ENCODE measurements around the gene C14orf119.

Gene C14orf119

GRCh38 chr14:23118506-23119362 lies 23.4 kb downstream of the C14orf119 start, which contains the start of gene CEBPE:
TSS of gene CEBPE (minus strand) at chr14:23119255. CDS start at chr14:23119091, 164 bp downstream.
- H3K9me3 Mint-ChIP-seq, result no peaks in the 10 kb centered on the region
- H3K4me1 Mint-ChIP-seq (ENCODE audit: low read depth), result peaks cover 53% of the 10 kb centered on the region
- no peaks in the 10 kb centered on the region for H3K27me3 Mint-ChIP-seq
- DNase-seq, result no peak
- H3K36me3 Mint-ChIP-seq (ENCODE audit: low read depth), result no peaks in the 10 kb centered on the region
- H3K27ac Mint-ChIP-seq, result peak within 1 kb of the TSS; percentile 77
- peak within 1 kb of the TSS; percentile 24 for H3K4me3 Mint-ChIP-seq

- peak; percentile 68 for DNase-seq
- peak overlapping the region; percentile 77 for H3K27ac Mint-ChIP-seq
- no peaks in the 10 kb centered on the region for H3K27me3 Mint-ChIP-seq
- H3K36me3 Mint-ChIP-seq (ENCODE audit: low read depth), result no peaks in the 10 kb centered on the region
- no peaks in the 10 kb centered on the region for H3K9me3 Mint-ChIP-seq
- H3K4me3 Mint-ChIP-seq, result peak overlapping the region; percentile 24
- H3K4me1 Mint-ChIP-seq (ENCODE audit: low read depth), result peaks cover 49% of the 10 kb centered on the region
These were observed 24.3 kb downstream of the C14orf119 start for GRCh38 chr14:23119363-23120327.

- Mint-ChIP-seq H3K36me3 (ENCODE audit: low read depth) (no peaks in the 10 kb centered on the region), H3K9me3 (no peaks in the 10 kb centered on the region), H3K27me3 (no peaks in the 10 kb centered on the region), H3K4me1 (ENCODE audit: low read depth) (peaks cover 43% of the 10 kb centered on the region), H3K27ac (peak overlapping the region; percentile 62), H3K4me3 (peak overlapping the region; percentile 15)
- DNase-seq, result peak; percentile 86
These were observed 25.4 kb downstream of the C14orf119 start for GRCh38 chr14:23120541-23121251.

- Mint-ChIP-seq H3K27ac (no peak overlapping the region), H3K27me3 (no peaks in the 10 kb centered on the region), H3K9me3 (no peaks in the 10 kb centered on the region), H3K4me1 (ENCODE audit: low read depth) (peaks cover 43% of the 10 kb centered on the region), H3K36me3 (ENCODE audit: low read depth) (no peaks in the 10 kb centered on the region), H3K4me3 (no peak overlapping the region)
- DNase-seq, result no peak
These were observed 26.1 kb downstream of the C14orf119 start for GRCh38 chr14:23121361-23121771.

GRCh38 chr14:23122086-23122485 lies 26.8 kb downstream of the C14orf119 start:
- no peak overlapping the region for H3K4me3 Mint-ChIP-seq
- no peaks in the 10 kb centered on the region for H3K27me3 Mint-ChIP-seq
- no peaks in the 10 kb centered on the region for H3K9me3 Mint-ChIP-seq
- no peak overlapping the region for H3K27ac Mint-ChIP-seq
- DNase-seq, result no peak
- no peaks in the 10 kb centered on the region for H3K36me3 Mint-ChIP-seq (ENCODE audit: low read depth)
- H3K4me1 Mint-ChIP-seq (ENCODE audit: low read depth), result peaks cover 43% of the 10 kb centered on the region

- Mint-ChIP-seq H3K9me3 (no peaks in the 10 kb centered on the region), H3K4me3 (no peak overlapping the region), H3K27ac (no peak overlapping the region), H3K4me1 (ENCODE audit: low read depth) (peaks cover 33% of the 10 kb centered on the region), H3K36me3 (ENCODE audit: low read depth) (no peaks in the 10 kb centered on the region), H3K27me3 (no peaks in the 10 kb centered on the region)
- DNase-seq, result no peak
These were observed 28.1 kb downstream of the C14orf119 start for GRCh38 chr14:23123419-23123818.

GRCh38 chr14:23124337-23124954 lies 29.1 kb downstream of the C14orf119 start:
- no peak for DNase-seq
- Mint-ChIP-seq H3K27me3 (no peaks in the 10 kb centered on the region), H3K36me3 (ENCODE audit: low read depth) (no peaks in the 10 kb centered on the region), H3K4me3 (no peak overlapping the region), H3K4me1 (ENCODE audit: low read depth) (peaks cover 25% of the 10 kb centered on the region), H3K27ac (no peak overlapping the region), H3K9me3 (no peaks in the 10 kb centered on the region)

- Mint-ChIP-seq H3K4me1 (ENCODE audit: low read depth) (peaks cover 19% of the 10 kb centered on the region), H3K4me3 (no peak overlapping the region), H3K27me3 (no peaks in the 10 kb centered on the region), H3K36me3 (ENCODE audit: low read depth) (no peaks in the 10 kb centered on the region), H3K27ac (no peak overlapping the region), H3K9me3 (no peaks in the 10 kb centered on the region)
- DNase-seq, result no peak
These were observed 29.7 kb downstream of the C14orf119 start for GRCh38 chr14:23125011-23125410.

- Mint-ChIP-seq H3K4me1 (ENCODE audit: low read depth) (peaks cover 9% of the 10 kb centered on the region), H3K4me3 (no peak overlapping the region), H3K36me3 (ENCODE audit: low read depth) (no peaks in the 10 kb centered on the region), H3K27me3 (no peaks in the 10 kb centered on the region), H3K9me3 (no peaks in the 10 kb centered on the region), H3K27ac (no peak overlapping the region)
- DNase-seq, result no peak
These were observed 30.7 kb downstream of the C14orf119 start for GRCh38 chr14:23125933-23126524.

GRCh38 chr14:23126548-23127278 lies 31.4 kb downstream of the C14orf119 start:
- Mint-ChIP-seq H3K9me3 (no peaks in the 10 kb centered on the region), H3K36me3 (ENCODE audit: low read depth) (no peaks in the 10 kb centered on the region), H3K4me3 (no peak overlapping the region), H3K27ac (no peak overlapping the region), H3K4me1 (ENCODE audit: low read depth) (peaks cover 2% of the 10 kb centered on the region), H3K27me3 (no peaks in the 10 kb centered on the region)
- no peak for DNase-seq

- Mint-ChIP-seq H3K4me1 (ENCODE audit: low read depth) (no peaks in the 10 kb centered on the region), H3K4me3 (no peak overlapping the region), H3K36me3 (ENCODE audit: low read depth) (no peaks in the 10 kb centered on the region), H3K27ac (no peak overlapping the region), H3K9me3 (no peaks in the 10 kb centered on the region), H3K27me3 (no peaks in the 10 kb centered on the region)
- DNase-seq, result no peak
These were observed 32.6 kb downstream of the C14orf119 start for GRCh38 chr14:23127861-23128260.

GRCh38 chr14:23128969-23129758 lies 33.9 kb downstream of the C14orf119 start:
- H3K4me1 Mint-ChIP-seq (ENCODE audit: low read depth), result no peaks in the 10 kb centered on the region
- no peaks in the 10 kb centered on the region for H3K36me3 Mint-ChIP-seq (ENCODE audit: low read depth)
- DNase-seq, result no peak
- no peaks in the 10 kb centered on the region for H3K9me3 Mint-ChIP-seq
- H3K4me3 Mint-ChIP-seq, result no peak overlapping the region
- H3K27me3 Mint-ChIP-seq, result no peaks in the 10 kb centered on the region
- H3K27ac Mint-ChIP-seq, result no peak overlapping the region

All from activated T-cell treated with anti-CD3 and anti-CD28 coated beads, Interleukin-2, amount 50 U/mL, for 24 hours (primary cell).